ENCODE data around the gene RNF144A.

GRCh38 chr2:6881516-6881915 lies 35.7 kb upstream of the RNF144A start:
- TF ChIP-seq CTCF (conservative IDR thresholded peaks at IDR 0.05; ENCODE audit: low read depth, low read length) (no peak), EZH2 (IDR thresholded peaks at IDR 0.05; ENCODE audit: borderline replicate concordance, low read depth, low read length, poor library complexity, severe bottlenecking) (no peak)

Data from A673 (cell line).